SH-SY5Y (cell line): ENCODE measurements around the gene NXPH1.

Experiments used
- GATA2 ChIP-seq: IDR thresholded peaks from 2 replicates; pipeline ENCODE4 v1.6.1; 2011; ENCODE audit warnings: mild to moderate bottlenecking, low read depth, low read length
- GATA3 ChIP-seq: IDR thresholded peaks from 2 replicates; pipeline ENCODE4 v1.6.1; 2011; ENCODE audit warnings: low read depth, mild to moderate bottlenecking, low read length, moderate library complexity

- TF ChIP-seq GATA3 (no peak), GATA2 (no peak)
Measured at GRCh38 chr7:8442814-8443304, 9.4 kb downstream of the NXPH1 start.
